ENCODE data around the gene SVIL. TPM values are rescaled to one million over a fixed set of nuclear protein-coding genes. Genes with fewer than 3 reads are reported as not detected.
"Not testable (repeated sequence)": the region's sequence is repeated elsewhere in the genome, so short reads cannot be mapped to it uniquely, and the experiment has no call there.

Gene SVIL
- total RNA-seq, 2 experiments from 2014 or later, result 0.47 to 1.5 TPM

GRCh38 chr10:29616542-29616941, 18.2 kb downstream of the SVIL start:
- Histone ChIP-seq H3K4me3 (ENCODE audit: low read depth, low read length, poor library complexity, severe bottlenecking) (no peak overlapping the region), H3K27ac (ENCODE audit: low read depth, low read length, poor library complexity, severe bottlenecking) (no peak overlapping the region), H3K79me2 (ENCODE audit: insufficient read depth, low read depth, low read length) (no peaks in the 10 kb centered on the region), H3K4me1 (ENCODE audit: insufficient read depth, low read length, poor library complexity, severe bottlenecking) (no peaks in the 10 kb centered on the region), H4K20me1 (ENCODE audit: insufficient read depth, low read length) (no peaks in the 10 kb centered on the region), H3K4me2 (ENCODE audit: low read length) (no peak overlapping the region), H2AFZ (ENCODE audit: low read length) (no peak overlapping the region), H3K36me3 (ENCODE audit: insufficient read depth, low read length) (no peaks in the 10 kb centered on the region), H3K9me2 (ENCODE audit: insufficient read depth, low read length) (no peaks in the 10 kb centered on the region), H3K9me3 (ENCODE audit: low read length) (no peaks in the 10 kb centered on the region)
- CTCF ChIA-PET (ENCODE audit: unreplicated experiment), result no interaction called here
- POLR2A ChIA-PET, result no interaction called here
- intact Hi-C loops (cut with micrococcal nuclease; ENCODE audit: unreplicated experiment), result no loop called here
- TF ChIP-seq EZH2phosphoT487 (IDR thresholded peaks at IDR 0.05; ENCODE audit: borderline replicate concordance, low read depth, low read length) (no peak), CTCF (conservative IDR thresholded peaks at IDR 0.05; ENCODE audit: low read length) (no peak)
- no peak for DNase-seq (ENCODE audit: low spot score)
- no TSS peak for BruUV-seq (replicated peaks)

- POLR2A ChIA-PET, result interaction anchor here (0.6 kb wide), 1 partner anchor 11 kb away, joined by 4 read pairs; no protein-coding TSS in a partner anchor
- no peaks in the 10 kb centered on the region for H4K20me1 ChIP-seq (ENCODE audit: insufficient read depth, low read length)
- H3K9me2 ChIP-seq (ENCODE audit: insufficient read depth, low read length), result no peaks in the 10 kb centered on the region
- H3K27ac ChIP-seq (ENCODE audit: low read depth, low read length, poor library complexity, severe bottlenecking), result no peak overlapping the region
- no peaks in the 10 kb centered on the region for H3K79me2 ChIP-seq (ENCODE audit: insufficient read depth, low read depth, low read length)
- no peak overlapping the region for H3K4me3 ChIP-seq (ENCODE audit: low read depth, low read length, poor library complexity, severe bottlenecking)
- CTCF ChIA-PET (ENCODE audit: unreplicated experiment), result no interaction called here
- BruUV-seq (replicated peaks), result no TSS peak
- no peaks in the 10 kb centered on the region for H3K36me3 ChIP-seq (ENCODE audit: insufficient read depth, low read length)
- H3K4me2 ChIP-seq (ENCODE audit: low read length), result no peak overlapping the region
- intact Hi-C loops (cut with micrococcal nuclease; ENCODE audit: unreplicated experiment), result no loop called here
- DNase-seq (ENCODE audit: low spot score), result no peak
- H3K4me1 ChIP-seq (ENCODE audit: insufficient read depth, low read length, poor library complexity, severe bottlenecking), result no peaks in the 10 kb centered on the region
- TF ChIP-seq EZH2phosphoT487 (IDR thresholded peaks at IDR 0.05; ENCODE audit: borderline replicate concordance, low read depth, low read length), result no peak
- TF ChIP-seq CTCF (conservative IDR thresholded peaks at IDR 0.05; ENCODE audit: low read length), result no peak
- H2AFZ ChIP-seq (ENCODE audit: low read length), result no peak overlapping the region
- H3K9me3 ChIP-seq (ENCODE audit: low read length), result no peaks in the 10 kb centered on the region
These were observed 19.6 kb downstream of the SVIL start for GRCh38 chr10:29615195-29615594.

- H3K79me2 ChIP-seq (ENCODE audit: insufficient read depth, low read depth, low read length); CTCF ChIA-PET (ENCODE audit: unreplicated experiment); H4K20me1 ChIP-seq (ENCODE audit: insufficient read depth, low read length); H3K9me2 ChIP-seq (ENCODE audit: insufficient read depth, low read length); H3K27ac ChIP-seq (ENCODE audit: low read depth, low read length, poor library complexity, severe bottlenecking); H3K4me1 ChIP-seq (ENCODE audit: insufficient read depth, low read length, poor library complexity, severe bottlenecking); H2AFZ ChIP-seq (ENCODE audit: low read length); DNase-seq (ENCODE audit: low spot score); POLR2A ChIA-PET; H3K4me2 ChIP-seq (ENCODE audit: low read length); intact Hi-C loops (cut with micrococcal nuclease; ENCODE audit: unreplicated experiment); H3K36me3 ChIP-seq (ENCODE audit: insufficient read depth, low read length); H3K4me3 ChIP-seq (ENCODE audit: low read depth, low read length, poor library complexity, severe bottlenecking); H3K9me3 ChIP-seq (ENCODE audit: low read length); BruUV-seq (replicated peaks): not testable (repeated sequence)
These were observed 20.5 kb downstream of the SVIL start for GRCh38 chr10:29614289-29614688.
